Measurements from ENCODE around the gene PLEKHA7.

PLEKHA7 gene

DNA sequence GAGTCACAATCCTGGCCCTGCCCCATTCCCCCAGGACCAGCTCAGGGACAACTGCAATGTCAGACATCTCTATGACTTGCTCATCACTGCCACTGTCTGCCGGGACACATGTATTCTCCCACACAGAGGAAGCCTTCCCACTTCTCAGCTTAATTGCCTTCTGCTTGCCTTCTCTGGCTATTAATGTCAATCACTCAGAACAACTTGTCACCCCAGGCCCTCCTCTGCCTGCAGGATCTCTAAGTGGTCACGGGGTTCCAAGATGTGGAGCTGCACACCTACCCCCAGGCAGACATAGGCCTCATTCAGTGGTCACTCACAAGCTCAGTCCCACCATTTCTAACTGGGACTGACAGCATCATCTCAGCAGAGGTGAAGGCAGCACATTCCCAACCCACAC, 15.1 kb downstream of the PLEKHA7 start:
- no peak for DNase-seq (ENCODE audit: low read depth)
- H3K4me3 ChIP-seq (ENCODE audit: low read depth, low read length) = no peak overlapping the region
- TF ChIP-seq, protein P1, sequence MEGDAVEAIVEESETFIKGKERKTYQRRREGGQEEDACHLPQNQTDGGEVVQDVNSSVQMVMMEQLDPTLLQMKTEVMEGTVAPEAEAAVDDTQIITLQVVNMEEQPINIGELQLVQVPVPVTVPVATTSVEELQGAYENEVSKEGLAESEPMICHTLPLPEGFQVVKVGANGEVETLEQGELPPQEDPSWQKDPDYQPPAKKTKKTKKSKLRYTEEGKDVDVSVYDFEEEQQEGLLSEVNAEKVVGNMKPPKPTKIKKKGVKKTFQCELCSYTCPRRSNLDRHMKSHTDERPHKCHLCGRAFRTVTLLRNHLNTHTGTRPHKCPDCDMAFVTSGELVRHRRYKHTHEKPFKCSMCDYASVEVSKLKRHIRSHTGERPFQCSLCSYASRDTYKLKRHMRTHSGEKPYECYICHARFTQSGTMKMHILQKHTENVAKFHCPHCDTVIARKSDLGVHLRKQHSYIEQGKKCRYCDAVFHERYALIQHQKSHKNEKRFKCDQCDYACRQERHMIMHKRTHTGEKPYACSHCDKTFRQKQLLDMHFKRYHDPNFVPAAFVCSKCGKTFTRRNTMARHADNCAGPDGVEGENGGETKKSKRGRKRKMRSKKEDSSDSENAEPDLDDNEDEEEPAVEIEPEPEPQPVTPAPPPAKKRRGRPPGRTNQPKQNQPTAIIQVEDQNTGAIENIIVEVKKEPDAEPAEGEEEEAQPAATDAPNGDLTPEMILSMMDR (conservative IDR thresholded peaks at IDR 0.05; ENCODE audit: low read depth, low read length) = no peak

DNA sequence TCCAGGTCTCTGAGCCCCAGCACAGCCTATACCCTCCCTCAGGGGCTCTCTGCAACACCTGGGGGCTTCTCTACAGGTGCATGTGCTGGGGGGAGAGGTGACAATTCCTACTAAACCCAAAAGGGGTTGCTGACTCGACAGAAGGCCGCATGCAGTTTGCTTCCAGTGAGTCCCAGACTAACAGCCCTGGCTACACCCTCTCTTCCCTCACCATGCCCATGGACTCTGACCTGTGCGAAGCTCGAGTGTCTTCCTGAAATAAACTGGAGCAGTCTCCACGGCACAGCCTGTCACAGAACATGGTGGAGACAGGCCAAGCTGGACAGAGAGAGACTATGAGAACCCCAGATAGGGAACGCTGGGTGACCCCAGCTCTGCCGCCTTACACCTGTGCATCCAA, 16.6 kb downstream of the PLEKHA7 start:
- H3K4me3 ChIP-seq (ENCODE audit: low read depth, low read length) = no peak overlapping the region
- DNase-seq (ENCODE audit: low read depth) = no peak
- TF ChIP-seq, protein P1 (conservative IDR thresholded peaks at IDR 0.05; ENCODE audit: low read depth, low read length) = no peak

DNA sequence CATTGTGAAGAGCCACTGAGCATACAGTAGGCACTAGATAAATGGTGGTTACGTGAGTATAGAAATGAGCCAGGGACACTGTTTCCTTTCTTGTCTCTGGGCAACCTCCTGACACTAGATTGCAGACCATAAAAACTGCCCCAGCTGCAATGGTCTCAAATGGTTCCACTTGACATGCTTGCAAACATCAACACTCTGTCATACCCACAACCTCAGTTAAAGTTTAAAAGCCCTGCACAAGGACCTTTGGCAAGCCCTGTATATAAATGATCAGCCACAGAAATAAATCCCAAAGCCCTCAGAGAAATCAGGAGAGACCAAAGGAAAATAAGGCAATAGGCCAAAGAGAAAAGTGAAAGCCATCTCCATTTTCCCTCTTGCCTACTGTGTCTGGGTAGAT, 20.7 kb downstream of the PLEKHA7 start:
- DNase-seq (ENCODE audit: low read depth) = no peak
- TF ChIP-seq, protein P1 (conservative IDR thresholded peaks at IDR 0.05; ENCODE audit: low read depth, low read length) = no peak
- H3K4me3 ChIP-seq (ENCODE audit: low read depth, low read length) = no peak overlapping the region

DNA sequence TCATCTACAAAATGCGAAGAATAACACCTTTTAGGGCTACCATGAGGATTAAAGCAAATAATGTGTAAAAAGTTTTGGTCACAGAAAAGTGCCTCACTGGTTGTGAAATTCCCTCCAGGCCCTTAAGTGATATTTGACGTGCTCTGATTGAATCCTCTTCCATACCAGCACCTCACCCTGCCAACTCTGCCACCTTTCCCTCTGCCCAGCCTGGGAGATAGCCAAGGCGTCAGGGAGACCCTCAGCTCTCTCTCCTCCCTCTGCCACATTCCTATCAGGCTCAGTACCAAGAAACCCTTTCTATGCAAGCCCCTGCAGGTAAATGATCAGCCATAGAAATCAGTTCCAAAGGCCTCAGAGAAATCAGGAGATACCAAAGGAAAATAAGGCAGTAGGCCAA, 21.4 kb downstream of the PLEKHA7 start:
- no peak for DNase-seq (ENCODE audit: low read depth)
- TF ChIP-seq, protein P1 (conservative IDR thresholded peaks at IDR 0.05; ENCODE audit: low read depth, low read length) = no peak
- H3K4me3 ChIP-seq (ENCODE audit: low read depth, low read length) = no peak overlapping the region

DNA sequence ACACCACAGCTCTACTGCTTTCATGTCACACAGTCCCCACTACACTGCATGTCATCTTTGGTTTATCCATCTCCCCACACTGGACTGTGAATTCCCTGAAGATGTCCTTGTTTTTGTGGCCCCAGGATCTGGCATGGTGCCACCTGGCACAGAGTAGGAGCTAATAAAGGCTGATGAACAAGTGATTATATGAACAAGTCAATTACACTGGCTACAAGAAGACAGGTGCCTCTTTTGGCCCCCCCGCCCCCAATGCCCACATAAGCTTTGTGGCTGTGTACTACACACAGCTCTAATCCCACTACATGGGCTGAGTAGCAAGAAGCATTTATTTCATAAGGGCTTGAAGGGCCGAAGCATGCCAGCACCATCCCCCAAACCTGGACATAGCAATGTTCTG, 24.7 kb downstream of the PLEKHA7 start:
- no peak overlapping the region for H3K4me3 ChIP-seq (ENCODE audit: low read depth, low read length)
- no peak for DNase-seq (ENCODE audit: low read depth)
- TF ChIP-seq, protein P1 (conservative IDR thresholded peaks at IDR 0.05; ENCODE audit: low read depth, low read length) = no peak

DNA sequence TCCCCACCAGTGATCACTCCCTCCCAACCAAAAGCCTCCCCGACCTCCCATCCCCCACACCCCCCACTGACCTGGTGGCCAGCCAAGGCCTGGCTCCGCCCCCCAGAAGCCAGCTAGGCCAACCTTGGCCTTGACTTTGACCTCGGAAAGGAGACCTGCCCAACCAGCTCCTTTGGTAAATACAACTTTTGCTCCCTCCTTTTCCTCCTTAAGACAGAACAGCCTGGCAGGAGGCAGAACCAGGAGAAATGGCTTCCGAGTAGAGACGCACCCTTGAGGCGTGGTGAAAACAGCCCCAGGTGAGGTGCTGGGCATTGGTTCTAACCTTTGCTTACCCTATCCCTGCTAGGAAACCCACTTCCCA, 27.0 kb downstream of the PLEKHA7 start:
- TF ChIP-seq, protein P1 (conservative IDR thresholded peaks at IDR 0.05; ENCODE audit: low read depth, low read length) = no peak
- DNase-seq (ENCODE audit: low read depth) = no peak
- H3K4me3 ChIP-seq (ENCODE audit: low read depth, low read length) = no peak overlapping the region

DNA sequence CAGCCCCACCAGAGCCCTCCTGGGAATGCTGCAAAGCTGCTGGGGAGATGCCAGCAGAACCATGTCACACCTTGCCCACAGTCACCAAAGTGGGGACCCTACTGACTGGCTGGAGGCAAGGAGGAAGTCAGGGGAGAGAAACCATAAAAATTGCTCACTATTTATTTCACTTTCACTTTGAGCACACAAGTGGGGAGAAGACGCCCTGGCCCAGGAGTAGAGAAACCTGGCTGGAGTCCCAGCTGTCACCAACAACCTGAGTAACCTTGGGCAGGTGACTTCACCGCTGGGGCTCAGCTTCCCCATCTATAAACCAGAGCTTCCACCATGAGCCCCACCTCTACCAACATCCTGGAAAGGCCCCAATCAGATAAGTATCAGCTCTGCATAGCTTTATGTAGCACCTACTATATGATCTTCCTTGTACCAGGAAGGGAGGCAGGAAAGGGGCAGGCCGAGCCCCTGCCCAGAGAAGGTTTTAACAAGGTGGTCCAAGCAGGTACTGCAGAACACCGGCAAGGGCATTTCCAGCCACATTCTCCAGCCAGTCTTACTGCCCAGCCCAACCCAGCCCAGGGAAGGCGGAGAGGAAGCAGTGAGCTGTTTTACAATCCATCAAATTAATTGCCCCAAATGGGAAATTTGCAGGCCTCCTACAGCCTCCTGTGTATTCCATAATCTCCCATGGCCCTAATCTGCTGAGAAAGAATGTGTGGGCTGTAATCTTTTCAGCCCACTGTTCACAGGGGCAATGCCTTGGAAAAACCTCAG, 27.6 kb downstream of the PLEKHA7 start:
- no peak overlapping the region for H3K4me3 ChIP-seq (ENCODE audit: low read depth, low read length)
- TF ChIP-seq, protein P1 (conservative IDR thresholded peaks at IDR 0.05; ENCODE audit: low read depth, low read length) = no peak
- no peak for DNase-seq (ENCODE audit: low read depth)
